Endothelial cell of umbilical vein (primary cell): ENCODE results near the gene CCDC12. TPM values are rescaled to one million over a fixed set of nuclear protein-coding genes. Genes with fewer than 3 reads are reported as not detected.

Experiments
- BruUV-seq: library from RNA; stranded (reverse); fragments of 400-500 nt; replicated peaks from 2 replicates; lab custom pipeline; 2021; lab: Mats Ljungman, UMichigan
- CTCF ChIA-PET: fragments of 300-600, 350-600 bp; sonication (Branson Sonifier 250); formaldehyde crosslinking; loops from one replicate; lab custom pipeline; 2021; ENCODE audit warnings: antibody characterized with exemption, inconsistent platforms; lab: Charles Lee
- POLR2A ChIA-PET: fragments of 300-600, 350-600 bp; sonication (Branson Sonifier 250); formaldehyde crosslinking; loops from one replicate; lab custom pipeline; 2021; ENCODE audit warnings: antibody characterized with exemption, inconsistent platforms; lab: Charles Lee
- DNase-seq: peaks from one replicate; pipeline ENCODE4 v3.0.0-alpha.2; 2011; ENCODE audit warnings: low read depth, low spot score
- FAIRE-seq: peaks from 2 replicates; lab custom pipeline; 2011; peaks lifted over from hg19 to GRCh38; lab: Jason Lieb, UNC
- H2AFZ ChIP-seq: 2 replicates; pipeline ENCODE4 v1.6.0; 2012; ENCODE audit warnings: low read depth, low read length, control low read depth, inconsistent platforms
- H3K27ac ChIP-seq: 2 replicates; pipeline ENCODE4 v1.5.1; 2011; ENCODE audit warnings: low read depth, mild to moderate bottlenecking, control low read depth, low read length, moderate library complexity; ENCODE audit not compliant: insufficient read depth
- H3K27me3 ChIP-seq, 2 experiments: 2 replicates each; pipeline versions ENCODE4 v1.6.0 to v1.6.1; 2011; ENCODE audit warnings: low read length in 2 of 2, mixed read lengths in 1 of 2; ENCODE audit not compliant: control insufficient read depth in 2 of 2, insufficient read depth in 2 of 2
- H3K36me3 ChIP-seq, 2 experiments: 2 replicates in 1 of 2; 3 replicates in 1 of 2; pipeline ENCODE4 v1.5.1; 2011; ENCODE audit warnings: low read length in 2 of 2, mild to moderate bottlenecking in 1 of 2, moderate library complexity in 1 of 2; ENCODE audit not compliant: control insufficient read depth in 2 of 2, insufficient read depth in 2 of 2; ENCODE audit errors: extremely low read depth in 1 of 2
- H3K4me1 ChIP-seq: 3 replicates; pipeline ENCODE4 v1.5.1; 2011; ENCODE audit warnings: mild to moderate bottlenecking, low read length; ENCODE audit not compliant: control insufficient read depth, insufficient read depth; ENCODE audit errors: extremely low read depth
- H3K4me2 ChIP-seq: 2 replicates; pipeline ENCODE4 v1.6.1; 2011; ENCODE audit warnings: low read length, control low read depth, mixed read lengths; ENCODE audit not compliant: insufficient read depth
- H3K4me3 ChIP-seq, 3 experiments: fragments of 200-600 bp in 1 of 3; sonication (generic), shearing (Covaris generic) in 1 of 3; replicated peaks in 1 of 3; 2 replicates each; pipeline ENCODE4 v1.5.1; 2011 to 2016; ENCODE audit warnings: control low read depth in 3 of 3, low read length in 3 of 3, mild to moderate bottlenecking in 2 of 3, inconsistent platforms in 1 of 3, low read depth in 1 of 3, moderate library complexity in 1 of 3; ENCODE audit not compliant: insufficient read depth in 1 of 3
- H3K79me2 ChIP-seq: 2 replicates; pipeline ENCODE4 v1.6.0; 2012; ENCODE audit warnings: low read length, inconsistent platforms; ENCODE audit not compliant: control insufficient read depth, insufficient read depth
- H3K9ac ChIP-seq: replicated peaks from 2 replicates; pipeline ENCODE3; 2011; ENCODE audit warnings: low read length, control low read depth; ENCODE audit not compliant: insufficient read depth; ENCODE audit errors: extremely low read depth
- H3K9me1 ChIP-seq: replicated peaks from 3 replicates; pipeline ENCODE4 v1.6.0; 2011; ENCODE audit warnings: mild to moderate bottlenecking, low read length; ENCODE audit not compliant: control insufficient read depth, insufficient read depth; ENCODE audit errors: extremely low read depth
- H3K9me3 ChIP-seq: replicated peaks from 2 replicates; pipeline ENCODE4 v1.5.1; 2012; ENCODE audit warnings: low read length, inconsistent platforms; ENCODE audit not compliant: control insufficient read depth, insufficient read depth
- H4K20me1 ChIP-seq: replicated peaks from 2 replicates; pipeline ENCODE3; 2011; ENCODE audit warnings: mild to moderate bottlenecking, low read length; ENCODE audit not compliant: control insufficient read depth, insufficient read depth; ENCODE audit errors: extremely low read depth
- CTCF ChIP-seq, 2 donors: IDR thresholded peaks; 1 replicate in 1 of 2; 2 replicates in 1 of 2; pipeline ENCODE4 v1.5.1; 2011; ENCODE audit warnings: low read length in 2 of 2, mild to moderate bottlenecking in 2 of 2, moderate library complexity in 2 of 2, control low read depth in 1 of 2, inconsistent platforms in 1 of 2, low read depth in 1 of 2; ENCODE audit not compliant: insufficient read depth in 1 of 2; ENCODE audit errors: extremely low read depth in 1 of 2
- EZH2 ChIP-seq: IDR thresholded peaks from 2 replicates; pipeline ENCODE4 v1.6.1; 2012; ENCODE audit warnings: borderline replicate concordance, low read depth, mild to moderate bottlenecking, moderate library complexity, low read length, inconsistent platforms; ENCODE audit not compliant: severe bottlenecking
- FOS ChIP-seq: IDR thresholded peaks from 2 replicates; pipeline ENCODE4 v1.6.1; 2011; ENCODE audit warnings: mild to moderate bottlenecking, low read length, moderate library complexity, borderline replicate concordance; ENCODE audit not compliant: insufficient read depth
- GATA2 ChIP-seq: IDR thresholded peaks from 2 replicates; pipeline ENCODE4 v1.7.0; 2011; ENCODE audit warnings: low read depth, mild to moderate bottlenecking, moderate library complexity, mixed read lengths, low read length; ENCODE audit not compliant: insufficient read length, insufficient read depth
- JUN ChIP-seq: IDR thresholded peaks from 2 replicates; pipeline ENCODE4 v1.6.1; 2011; ENCODE audit warnings: borderline replicate concordance, low read depth; ENCODE audit not compliant: insufficient read length, insufficient read depth
- MAX ChIP-seq: IDR thresholded peaks from 2 replicates; pipeline ENCODE4 v1.6.1; 2011; ENCODE audit not compliant: insufficient read depth, insufficient read length
- MYC ChIP-seq: IDR thresholded peaks from one replicate; pipeline ENCODE4 v1.6.1; 2011; ENCODE audit warnings: mild to moderate bottlenecking, low read depth, low read length
- POLR2A ChIP-seq: IDR thresholded peaks from 2 replicates; pipeline ENCODE4 v1.6.1; 2012; ENCODE audit warnings: low read depth, mild to moderate bottlenecking, control low read depth, low read length
- POLR2AphosphoS5 ChIP-seq: IDR thresholded peaks from 2 replicates; pipeline ENCODE4 v1.6.1; 2012; ENCODE audit warnings: low read depth, mild to moderate bottlenecking, control low read depth, low read length, moderate library complexity; ENCODE audit not compliant: insufficient read depth
- dilution Hi-C: fragments of 300-500 bp; cut with MboI; formaldehyde crosslinking; loops from one replicate; pipeline ENCODE4 v1.15.0; 2019; ENCODE audit warnings: low sequenced_read_pairs; ENCODE audit not compliant: extremely low pct_ligation_motif_present
- intact Hi-C: fragments of 100-400 bp; cut with micrococcal nuclease; formaldehyde crosslinking; loops from one replicate; pipeline ENCODE4 v1.10.0; 2022
- polyA plus RNA-seq, 4 experiments: library from polyadenylated mRNA; depleted of rRNA in 3 of 4; stranded (reverse) in 3 of 4; unstranded in 1 of 4; fragments of >200 nt; gene quantifications; 2 replicates each; pipeline versions ENCODE4 v1.2.1 to v1.2.3, GENCODE V29; 2011 to 2012; ENCODE audit warnings: missing spikeins in 1 of 4
- total RNA-seq: library from RNA; stranded (reverse); gene quantifications from 2 replicates; pipeline ENCODE4 v1.2.3, GENCODE V29; 2021

CCDC12 gene
- total and polyA plus RNA-seq, 2 donors (not counting 3 experiments of a cell fraction or from before 2014, with no cell fraction given), result 35.1 to 50.5 TPM

- BruUV-seq, result no TSS peak
- TF ChIP-seq POLR2AphosphoS5 (no peak), CTCF (IDR thresholded peaks at IDR 0.05; ENCODE audit: extremely low read depth in 1 of 2, insufficient read depth in 1 of 2, low read depth in 1 of 2, low read length in 2 of 2) (no peak), JUN (no peak), MYC (no peak), EZH2 (no peak), GATA2 (no peak), MAX (no peak), POLR2A (no peak), FOS (no peak)
- FAIRE-seq (no peak), DNase-seq (no peak)
- no peaks in the 10 kb centered on the region for H3K27me3 ChIP-seq
- intact Hi-C loops, result no loop called here
- ChIA-PET POLR2A (interaction anchor here (0.6 kb wide), 1 partner anchor 470 kb away, joined by 5 read pairs; no protein-coding TSS in a partner anchor), CTCF (interaction anchor here (0.9 to 1.0 kb wide), 2 partner anchors 39 to 242 kb away, joined by 3 read pairs; no protein-coding TSS in a partner anchor)
- no peak overlapping the region for H3K27ac ChIP-seq
- no peaks in the 10 kb centered on the region for H3K79me2 ChIP-seq
- no peak overlapping the region for H3K4me2 ChIP-seq
- no peak overlapping the region for H3K4me3 ChIP-seq
- H3K36me3 ChIP-seq, result no peaks in the 10 kb centered on the region
- no peaks in the 10 kb centered on the region for H3K9me3 ChIP-seq
- no peak overlapping the region for H2AFZ ChIP-seq
- dilution Hi-C loops, result no loop called here
- no peaks in the 10 kb centered on the region for H4K20me1 ChIP-seq
- peaks cover 12% of the 10 kb centered on the region for H3K4me1 ChIP-seq
- H3K9me1 ChIP-seq, result no peaks in the 10 kb centered on the region
- no peak overlapping the region for H3K9ac ChIP-seq
These were observed 70.7 kb downstream of the CCDC12 start for GRCh38 chr3:46905661-46906451.
